ENCODE results near the gene ALG2. TPM values are rescaled to one million over a fixed set of nuclear protein-coding genes. Genes with fewer than 3 reads are reported as not detected.

The ALG2 gene
- polyA plus RNA-seq, 1 of the 3 experiments (the other 2 are of a cell fraction) = 31.6 TPM

GRCh38 chr9:99266255-99267023, 44.7 kb upstream of the ALG2 start:
- H3K9me3 ChIP-seq = no peaks in the 10 kb centered on the region
- no peak overlapping the region for H3K4me2 ChIP-seq
- no peaks in the 10 kb centered on the region for H3K27me3 ChIP-seq (ENCODE audit: insufficient read depth)
- peaks cover 16% of the 10 kb centered on the region for H3F3A ChIP-seq (replicated peaks; ENCODE audit: insufficient read depth)
- H3K27ac ChIP-seq (ENCODE audit: low read depth in 2 of 2, low read length in 1 of 2) = no peak overlapping the region
- CTCF ChIA-PET = interaction anchor here (0.5 to 2.3 kb wide), 13 partner anchors 9 to 1058 kb away, joined by 3 to 11 read pairs (median 3); no protein-coding TSS in a partner anchor
- no peaks in the 10 kb centered on the region for H3K36me3 ChIP-seq (replicated peaks in 1 of 2; ENCODE audit: control insufficient read depth in 1 of 2, insufficient read depth in 2 of 2, low read length in 1 of 2)
- peak; percentile 74 for DNase-seq
- H3K9me2 ChIP-seq = no peaks in the 10 kb centered on the region
- 30% methylated on average over 17 of the region's 17 CpGs for WGBS (ENCODE audit: low lambda C conversion rate)
- H3K9ac ChIP-seq = no peak overlapping the region
- H2AFZ ChIP-seq (ENCODE audit: low read depth) = no peak overlapping the region
- H3K4me1 ChIP-seq (ENCODE audit: control insufficient read depth in 1 of 2, insufficient read depth in 2 of 2, low read depth in 1 of 2, low read length in 1 of 2) = peaks cover 0 to 3% of the 10 kb centered on the region in 2 experiments; a peak in 1 of 4 replicates
- no peaks in the 10 kb centered on the region for H3K79me2 ChIP-seq (ENCODE audit: insufficient read depth)
- TF ChIP-seq NFIC (IDR thresholded peaks at IDR 0.05; ENCODE audit: borderline replicate concordance) = no peak
- no peak for TF ChIP-seq GATA2 (CRISPR knock-in tag; IDR thresholded peaks at IDR 0.05)
- TF ChIP-seq ELF1 (IDR thresholded peaks at IDR 0.05) = no peak
- no peak for TF ChIP-seq GABPA (IDR thresholded peaks at IDR 0.05; ENCODE audit: low read depth)
- no peak for TF ChIP-seq FOSL2 (IDR thresholded peaks at IDR 0.05; ENCODE audit: borderline replicate concordance, low read depth)
- no peak for TF ChIP-seq JUND (IDR thresholded peaks at IDR 0.05)
- TF ChIP-seq CTCF (IDR thresholded peaks at IDR 0.05) = peak; percentile 93
- no peak for TF ChIP-seq REST (IDR thresholded peaks at IDR 0.05; ENCODE audit: low read depth, low read length)
- no peak for TF ChIP-seq RFX5 (IDR thresholded peaks at IDR 0.05; ENCODE audit: low read length)
- peak; percentile 43; the same call in 1 of the 2 replicates for TF ChIP-seq MXI1 (IDR thresholded peaks at IDR 0.05; ENCODE audit: low read depth, low read length)
- no peak for TF ChIP-seq TAF1 (IDR thresholded peaks at IDR 0.05; ENCODE audit: borderline replicate concordance, low read depth, low read length)
- TF ChIP-seq RXRA (IDR thresholded peaks at IDR 0.05; ENCODE audit: borderline replicate concordance, low read depth) = no peak
- TF ChIP-seq TCF12 (IDR thresholded peaks at IDR 0.05) = no peak
- peak; percentile 88 for TF ChIP-seq SMC3 (IDR thresholded peaks at IDR 0.05; ENCODE audit: low read depth, low read length)
- TF ChIP-seq MEF2A (IDR thresholded peaks at IDR 0.05; ENCODE audit: borderline replicate concordance, low read depth) = no peak
- TF ChIP-seq RAD21 (IDR thresholded peaks at IDR 0.05; ENCODE audit: low read length) = peak; percentile 94
- 0 out of 2 replicates have a peak, but pooled peaks have one; percentile 23 for TF ChIP-seq FOXJ3 (CRISPR knock-in tag; IDR thresholded peaks at IDR 0.05)
- TF ChIP-seq USF2 (IDR thresholded peaks at IDR 0.05; ENCODE audit: borderline replicate concordance, low read depth, low read length) = no peak
- TF ChIP-seq MAX (IDR thresholded peaks at IDR 0.05; ENCODE audit: low read depth) = peak; percentile 76
- POLR2A ChIA-PET = no interaction called here
- H4K20me1 ChIP-seq (ENCODE audit: insufficient read depth) = no peaks in the 10 kb centered on the region
- H3K4me3 ChIP-seq (ENCODE audit: low read depth in 2 of 2, low read length in 1 of 2) = no peak overlapping the region; a peak in 1 of 4 replicates
